ENCODE results near the gene PDGFD.

Gene PDGFD

DNA sequence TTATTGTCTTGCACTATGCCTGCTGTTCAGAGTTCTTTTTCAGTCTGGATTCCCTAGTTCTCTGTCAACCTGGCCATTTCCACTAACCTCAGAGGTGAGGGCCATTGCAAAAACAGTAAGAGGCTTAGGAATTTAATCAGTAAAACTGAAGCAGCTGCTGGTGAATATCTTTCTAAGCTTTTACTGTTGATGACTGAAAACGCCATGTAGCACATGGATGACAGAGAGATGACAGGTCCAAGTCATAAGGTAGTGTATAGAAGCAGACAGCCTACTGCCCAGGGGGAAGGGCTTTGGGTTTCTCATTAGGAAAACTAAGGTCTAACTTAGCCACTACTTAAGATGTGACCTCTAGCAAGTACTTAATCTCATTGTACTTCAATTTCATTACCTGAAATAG lies 280.1 kb downstream of the PDGFD start:
- DNase-seq (ENCODE audit: low spot score): no peak

GRCh38 chr11:103883291-103883690 lies 280.7 kb downstream of the PDGFD start:
- no peak for DNase-seq (ENCODE audit: low spot score)

- DNase-seq (ENCODE audit: low spot score): no peak
These were observed 282.4 kb downstream of the PDGFD start for GRCh38 chr11:103881584-103881983.

DNA sequence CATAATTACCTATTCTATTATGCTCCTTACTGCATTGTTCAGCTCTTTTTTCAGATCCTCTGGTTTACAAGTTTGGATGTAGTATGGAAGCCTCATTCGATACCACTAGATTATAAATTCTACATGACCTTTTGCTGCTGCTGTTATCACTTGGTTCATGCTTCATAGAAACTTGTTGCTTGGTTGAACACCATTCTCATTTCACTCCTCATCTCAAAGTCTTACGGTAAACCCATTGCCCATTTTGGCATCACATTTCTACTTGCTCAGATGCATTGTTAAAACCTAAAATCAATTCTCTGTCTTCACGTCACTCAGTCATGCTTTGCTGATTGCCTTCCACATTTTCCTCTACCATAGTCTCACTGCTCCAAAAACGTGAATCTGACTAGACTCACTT lies 283.0 kb downstream of the PDGFD start:
- no peak for DNase-seq (ENCODE audit: low spot score)

DNA sequence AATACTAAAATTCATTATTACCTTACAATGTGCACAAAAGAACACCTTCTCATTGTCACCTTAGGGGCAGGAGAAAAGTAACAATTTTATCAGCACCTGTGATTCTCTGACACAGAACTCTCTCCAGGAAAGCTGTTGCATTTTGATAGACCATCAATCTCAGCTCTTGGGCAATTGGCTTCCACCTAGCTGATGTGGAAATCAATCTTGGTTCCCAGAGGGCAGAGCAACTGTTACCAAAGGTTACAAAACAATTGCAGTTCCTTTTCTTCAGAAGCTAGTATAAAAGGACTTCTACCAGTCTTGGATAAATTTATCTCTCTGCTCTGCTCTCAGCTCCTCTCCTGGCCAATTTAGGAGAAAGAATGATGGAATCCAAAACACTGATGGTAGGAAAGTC lies 285.3 kb downstream of the PDGFD start:
- DNase-seq (ENCODE audit: low spot score): no peak

GRCh38 chr11:103877221-103877620 lies 286.7 kb downstream of the PDGFD start:
- no peak for DNase-seq (ENCODE audit: low spot score)

GRCh38 chr11:103875855-103876510 lies 288.0 kb downstream of the PDGFD start:
- no peak for DNase-seq (ENCODE audit: low spot score)

- DNase-seq (ENCODE audit: low spot score): no peak
These were observed 291.2 kb downstream of the PDGFD start for GRCh38 chr11:103872748-103873147.

- no peak for DNase-seq (ENCODE audit: low spot score)
These were observed 291.9 kb downstream of the PDGFD start for GRCh38 chr11:103871923-103872551.

GRCh38 chr11:103870821-103871309 lies 293.1 kb downstream of the PDGFD start:
- DNase-seq (ENCODE audit: low spot score): no peak

DNA sequence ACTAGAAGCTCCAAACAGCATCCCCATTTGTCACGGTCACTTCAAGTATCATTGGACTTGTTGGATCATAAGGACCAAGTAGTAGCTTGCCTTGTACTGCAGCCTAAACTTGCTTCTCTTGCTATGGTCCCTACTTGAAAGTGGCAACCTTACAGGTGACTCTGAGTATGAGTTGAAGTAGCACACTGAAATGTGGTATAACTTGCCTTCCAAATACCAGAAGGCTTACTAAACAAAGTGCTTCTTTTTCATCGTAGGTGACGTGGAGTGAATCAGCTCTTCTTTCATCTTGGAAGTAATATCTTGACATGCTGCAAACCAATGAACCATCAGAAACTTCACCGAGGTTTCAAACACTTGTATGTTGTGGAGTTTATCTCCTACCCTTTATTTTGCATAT lies 296.5 kb downstream of the PDGFD start:
- no peak for DNase-seq (ENCODE audit: low spot score)

GRCh38 chr11:103863497-103863896 lies 300.4 kb downstream of the PDGFD start:
- no peak for DNase-seq (ENCODE audit: low spot score)

- DNase-seq (ENCODE audit: low spot score): no peak
These were observed 301.2 kb downstream of the PDGFD start for GRCh38 chr11:103862802-103863174.

GRCh38 chr11:103862094-103862801 lies 301.7 kb downstream of the PDGFD start:
- no peak for DNase-seq (ENCODE audit: low spot score)
